ENCODE results near the gene EIF2AK2. TPM values are rescaled to one million over a fixed set of nuclear protein-coding genes. Genes with fewer than 3 reads are reported as not detected.

EIF2AK2 gene
- total RNA-seq, 2 donors from 2014 or later, result 30.1 to 42.9 TPM

DNA sequence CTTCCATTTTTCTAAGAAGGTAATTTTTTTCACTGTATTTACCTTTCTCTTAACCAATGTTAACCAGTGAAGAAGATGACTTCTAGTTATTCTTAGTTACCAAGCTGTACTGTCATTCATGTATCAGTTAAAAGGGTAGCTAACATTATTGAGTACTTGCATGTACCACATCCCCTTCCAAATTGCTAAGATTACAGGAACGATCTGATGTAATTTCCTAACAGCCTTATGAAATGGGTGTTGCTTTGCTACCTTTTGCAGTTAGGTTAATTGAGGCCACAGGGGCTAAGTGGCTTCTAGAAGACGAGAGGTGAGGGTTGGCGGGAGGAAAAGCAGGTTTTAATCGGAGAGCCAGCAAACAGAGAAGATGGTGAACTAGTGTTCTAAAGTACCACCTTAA, 33.5 kb upstream of the EIF2AK2 start:
- Mint-ChIP-seq H3K4me1 (ENCODE audit: low read depth) (peaks cover 15% of the 10 kb centered on the region), H3K27ac (peak overlapping the region; percentile 85), H3K27me3 (ENCODE audit: low read depth) (peaks cover 14% of the 10 kb centered on the region), H3K9me3 (no peaks in the 10 kb centered on the region), H3K4me3 (peak overlapping the region in 1 of 2 donors; percentile 71), H3K36me3 (ENCODE audit: insufficient read depth in 2 of 2) (no peaks in the 10 kb centered on the region)
- DNase-seq (no peak), ATAC-seq (replicated peaks in 1 of 2) (peak; percentile 66 to 67)

DNA sequence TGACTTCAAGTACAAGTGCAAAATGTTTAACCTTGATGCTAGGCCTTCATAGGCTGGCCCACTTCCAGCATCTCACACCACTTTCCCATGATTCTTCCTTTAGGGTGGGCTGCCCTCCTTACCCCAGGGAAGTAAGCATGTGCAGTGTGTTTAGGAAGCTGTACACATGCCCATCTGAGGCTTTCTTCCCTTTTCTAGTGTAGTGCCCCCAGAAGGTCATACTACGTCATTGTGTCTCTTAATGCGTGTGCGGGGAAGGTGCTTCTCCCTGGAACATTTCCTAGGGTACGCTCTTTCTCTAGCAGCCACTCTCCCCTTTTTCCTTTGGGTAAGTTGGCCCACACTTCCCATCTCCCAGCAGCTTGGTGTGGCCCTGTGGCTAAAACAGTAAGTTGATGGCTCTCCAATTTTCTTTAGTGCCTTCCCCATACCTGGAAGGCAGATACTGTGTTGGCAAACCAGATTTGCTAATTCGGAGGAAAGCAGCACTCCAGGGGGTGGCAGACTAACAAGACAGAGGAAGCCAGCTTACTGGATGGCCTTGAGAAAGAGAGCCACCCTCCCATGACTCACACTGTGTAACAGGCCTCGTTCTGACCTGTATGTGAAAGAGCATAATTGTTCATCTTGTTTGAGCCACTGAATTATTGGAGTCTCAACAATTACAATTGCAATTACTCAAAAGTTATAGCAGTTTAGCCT, 32.8 kb upstream of the EIF2AK2 start:
- no peaks in the 10 kb centered on the region for H3K9me3 Mint-ChIP-seq
- H3K27me3 Mint-ChIP-seq (ENCODE audit: low read depth), result peaks cover 14% of the 10 kb centered on the region
- H3K4me3 Mint-ChIP-seq, result peak overlapping the region in 1 of 2 donors; percentile 71
- peak; percentile 16 to 36 for DNase-seq
- H3K27ac Mint-ChIP-seq, result peak overlapping the region; percentile 85
- peak; percentile 79 to 93 for ATAC-seq (replicated peaks in 1 of 2)
- H3K36me3 Mint-ChIP-seq (ENCODE audit: insufficient read depth in 2 of 2), result no peaks in the 10 kb centered on the region
- H3K4me1 Mint-ChIP-seq (ENCODE audit: low read depth), result peaks cover 15% of the 10 kb centered on the region

DNA sequence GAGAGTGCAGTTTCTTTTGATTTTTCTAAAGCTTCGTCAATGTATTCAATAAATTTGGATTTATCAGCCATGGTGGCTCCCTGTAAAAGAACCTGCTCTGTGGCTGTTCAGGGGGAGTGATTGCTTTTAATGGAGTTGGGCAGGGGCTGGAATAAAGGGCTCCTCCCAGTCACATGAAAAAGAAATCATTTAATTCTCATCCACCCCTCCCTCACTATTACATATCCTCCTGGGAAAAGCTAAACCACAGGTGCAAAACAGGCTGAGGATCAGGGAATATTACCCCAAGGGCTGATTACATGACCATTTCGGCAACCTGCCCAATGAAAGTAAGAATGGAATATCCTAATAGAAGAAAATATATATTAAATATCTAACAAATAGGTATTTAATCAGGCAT, 31.8 kb upstream of the EIF2AK2 start, which contains the start of gene SULT6B1:
SULT6B1 (minus strand) TSS at position 101 of the 400 bp plus-strand sequence; CDS start at position 71, 30 bp downstream.
- no peak within 1 kb of the TSS for H3K27ac Mint-ChIP-seq
- H3K4me1 Mint-ChIP-seq (ENCODE audit: low read depth), result peaks cover 15% of the 10 kb centered on the region
- H3K4me3 Mint-ChIP-seq, result no peak within 1 kb of the TSS
- DNase-seq, result no peak
- no peaks in the 10 kb centered on the region for H3K9me3 Mint-ChIP-seq
- peaks cover 14% of the 10 kb centered on the region for H3K27me3 Mint-ChIP-seq (ENCODE audit: low read depth)
- ATAC-seq (replicated peaks in 1 of 2), result no peak
- H3K36me3 Mint-ChIP-seq (ENCODE audit: insufficient read depth in 2 of 2), result no peaks in the 10 kb centered on the region

DNA sequence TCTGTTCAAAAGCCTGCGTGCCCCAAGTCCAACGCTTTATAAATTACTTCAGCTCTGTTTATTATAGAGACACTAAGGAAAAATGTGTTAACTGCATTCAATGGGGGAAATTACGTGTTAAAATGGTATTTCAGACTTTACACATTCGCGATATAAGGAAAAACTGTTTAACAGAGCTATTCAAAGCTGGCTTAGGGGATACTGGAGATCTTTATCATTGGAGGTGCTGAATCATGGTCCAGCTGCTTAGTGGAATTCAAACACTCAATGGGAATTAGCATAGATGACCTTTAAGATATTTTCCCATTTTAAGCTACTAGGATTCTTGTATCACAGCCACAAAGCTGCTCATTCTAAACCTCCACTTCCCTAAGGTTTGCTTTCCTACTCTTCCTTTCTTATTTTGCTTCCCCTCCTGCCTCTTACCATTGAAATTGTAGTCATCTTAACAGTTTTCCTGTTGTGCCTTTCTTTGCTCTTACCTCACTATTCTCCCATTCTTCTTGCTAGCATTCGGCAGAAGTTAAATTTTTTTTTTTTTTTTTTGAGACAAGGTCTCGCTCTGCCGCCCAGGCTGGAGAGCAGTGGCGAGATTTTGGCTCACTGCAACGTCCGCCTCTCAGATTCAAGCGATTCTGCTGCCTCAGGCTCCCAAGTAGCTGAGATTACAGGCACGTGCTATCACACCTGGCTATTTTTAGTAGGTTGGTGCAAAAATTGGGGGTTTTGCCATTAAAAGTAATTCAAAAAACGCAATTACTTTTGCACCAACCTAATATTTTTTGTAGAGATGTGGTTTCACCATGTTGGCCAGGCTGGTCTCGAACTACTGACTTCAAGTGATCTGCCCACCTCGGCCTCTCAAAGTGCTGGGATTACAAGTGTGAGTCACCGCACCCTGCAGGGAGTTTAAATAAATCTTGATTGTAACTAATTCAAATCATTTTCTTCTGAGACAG, 25.2 kb upstream of the EIF2AK2 start:
- no peaks in the 10 kb centered on the region for H3K9me3 Mint-ChIP-seq
- no peak overlapping the region for H3K27ac Mint-ChIP-seq
- H3K4me1 Mint-ChIP-seq (ENCODE audit: low read depth), result peaks cover 4% of the 10 kb centered on the region
- no peak for DNase-seq
- no peak overlapping the region for H3K4me3 Mint-ChIP-seq
- H3K36me3 Mint-ChIP-seq (ENCODE audit: insufficient read depth in 2 of 2), result no peaks in the 10 kb centered on the region
- H3K27me3 Mint-ChIP-seq (ENCODE audit: low read depth), result peaks cover 32% of the 10 kb centered on the region
- no peak for ATAC-seq (replicated peaks in 1 of 2)

DNA sequence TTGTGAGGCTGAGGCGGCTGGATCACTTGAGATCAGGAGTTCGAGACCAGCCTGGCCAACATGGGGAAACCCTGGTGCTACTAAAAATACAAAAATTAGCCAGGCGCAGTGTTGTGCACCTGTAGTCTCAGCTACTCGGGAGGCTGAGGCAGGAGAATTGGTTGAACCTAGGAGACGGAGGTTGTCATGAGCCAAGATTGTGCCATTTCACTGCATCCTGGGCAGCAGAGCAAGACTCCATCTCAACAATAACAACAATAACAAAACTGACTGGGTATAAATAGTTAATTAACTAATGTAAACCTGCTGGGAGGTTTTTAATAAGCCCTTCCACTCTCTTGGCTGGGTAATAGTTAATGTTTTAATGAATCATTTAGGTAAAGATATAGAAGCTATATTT, 23.9 kb upstream of the EIF2AK2 start:
- H3K4me1 Mint-ChIP-seq (ENCODE audit: low read depth), result peaks cover 4% of the 10 kb centered on the region
- no peak overlapping the region for H3K27ac Mint-ChIP-seq
- no peaks in the 10 kb centered on the region for H3K9me3 Mint-ChIP-seq
- no peak overlapping the region for H3K4me3 Mint-ChIP-seq
- DNase-seq, result no peak
- ATAC-seq (replicated peaks in 1 of 2), result no peak
- H3K36me3 Mint-ChIP-seq (ENCODE audit: insufficient read depth in 2 of 2), result no peaks in the 10 kb centered on the region
- H3K27me3 Mint-ChIP-seq (ENCODE audit: low read depth), result peaks cover 20% of the 10 kb centered on the region

DNA sequence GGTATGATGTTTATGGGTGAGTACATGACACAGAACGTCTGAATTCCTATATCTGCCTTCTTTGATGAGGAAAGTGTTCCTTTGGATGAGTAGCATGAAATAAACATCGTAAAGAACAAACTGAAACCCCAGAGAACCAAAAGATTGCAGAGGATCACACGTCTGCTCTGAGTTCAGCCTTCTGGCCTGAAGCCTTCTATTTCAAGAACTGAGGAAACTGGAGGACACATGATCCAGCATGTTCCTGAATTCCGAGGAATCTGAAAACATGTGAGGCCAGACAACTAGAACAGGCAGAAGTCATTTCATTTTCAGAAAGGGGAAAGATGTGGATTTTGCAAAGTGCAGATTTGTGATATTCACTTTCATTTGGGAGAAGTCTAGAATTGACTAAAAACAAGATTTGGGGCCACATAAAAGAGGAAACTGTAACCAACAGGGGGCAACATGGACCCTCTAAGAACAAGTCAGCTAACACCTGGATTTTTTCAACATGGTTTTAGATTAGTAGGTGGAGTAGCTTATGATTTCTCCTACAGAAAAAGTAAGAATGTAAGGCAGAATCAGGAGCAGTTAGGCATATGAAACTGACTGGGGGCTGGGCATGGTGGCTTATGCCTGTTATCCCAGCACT, 23.3 kb upstream of the EIF2AK2 start:
- Mint-ChIP-seq H3K36me3 (ENCODE audit: insufficient read depth in 2 of 2) (no peaks in the 10 kb centered on the region), H3K4me1 (ENCODE audit: low read depth) (peaks cover 4% of the 10 kb centered on the region), H3K27me3 (ENCODE audit: low read depth) (peaks cover 20% of the 10 kb centered on the region), H3K4me3 (no peak overlapping the region), H3K27ac (no peak overlapping the region), H3K9me3 (no peaks in the 10 kb centered on the region)
- ATAC-seq (replicated peaks in 1 of 2) (no peak), DNase-seq (no peak)

DNA sequence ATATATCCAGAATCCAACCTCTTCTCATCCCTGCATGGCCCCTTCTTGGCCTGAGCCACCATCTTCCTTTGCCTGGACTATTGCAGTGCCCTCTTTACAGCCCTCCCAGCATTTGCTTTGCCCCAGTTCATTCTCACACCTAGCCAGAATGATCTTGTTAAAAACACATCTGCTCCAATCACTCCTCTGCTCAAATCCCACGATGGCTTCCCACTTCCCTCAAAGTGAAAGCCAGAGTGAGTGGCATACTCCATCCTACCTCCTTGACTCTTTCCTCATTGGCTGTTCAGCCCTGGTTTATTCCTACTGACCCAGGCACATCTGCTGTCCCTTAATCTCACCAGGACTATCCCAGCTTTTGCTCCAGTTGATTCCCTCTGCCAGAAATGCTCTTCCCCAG, 17.0 kb upstream of the EIF2AK2 start:
- Mint-ChIP-seq H3K4me3 (no peak overlapping the region), H3K4me1 (ENCODE audit: low read depth) (no peaks in the 10 kb centered on the region), H3K27ac (no peak overlapping the region), H3K36me3 (ENCODE audit: insufficient read depth in 2 of 2) (no peaks in the 10 kb centered on the region), H3K9me3 (no peaks in the 10 kb centered on the region), H3K27me3 (ENCODE audit: low read depth) (no peaks in the 10 kb centered on the region)
- DNase-seq, result no peak
- no peak for ATAC-seq (replicated peaks in 1 of 2)

DNA sequence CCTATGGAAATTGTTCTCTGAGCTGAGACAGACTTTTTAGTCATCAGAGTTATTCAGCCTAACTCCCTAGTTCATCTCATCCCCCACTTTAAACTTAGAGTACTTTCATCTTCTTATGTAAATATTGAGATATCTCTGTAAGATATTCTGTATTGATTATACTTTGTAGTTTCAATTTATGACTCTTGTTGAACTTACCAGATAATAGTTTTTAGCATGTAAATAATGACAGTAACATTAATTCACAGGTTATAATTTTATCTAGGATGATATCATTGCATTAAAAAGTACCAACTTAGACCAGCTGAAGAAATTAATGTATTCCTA, 14.8 kb upstream of the EIF2AK2 start:
- Mint-ChIP-seq H3K4me3 (no peak overlapping the region), H3K4me1 (ENCODE audit: low read depth) (no peaks in the 10 kb centered on the region), H3K27ac (no peak overlapping the region), H3K27me3 (ENCODE audit: low read depth) (no peaks in the 10 kb centered on the region), H3K9me3 (no peaks in the 10 kb centered on the region), H3K36me3 (ENCODE audit: insufficient read depth in 2 of 2) (peaks cover 0 to under 1% of the 10 kb centered on the region in 2 donors)
- no peak for ATAC-seq (replicated peaks in 1 of 2)
- DNase-seq, result no peak

DNA sequence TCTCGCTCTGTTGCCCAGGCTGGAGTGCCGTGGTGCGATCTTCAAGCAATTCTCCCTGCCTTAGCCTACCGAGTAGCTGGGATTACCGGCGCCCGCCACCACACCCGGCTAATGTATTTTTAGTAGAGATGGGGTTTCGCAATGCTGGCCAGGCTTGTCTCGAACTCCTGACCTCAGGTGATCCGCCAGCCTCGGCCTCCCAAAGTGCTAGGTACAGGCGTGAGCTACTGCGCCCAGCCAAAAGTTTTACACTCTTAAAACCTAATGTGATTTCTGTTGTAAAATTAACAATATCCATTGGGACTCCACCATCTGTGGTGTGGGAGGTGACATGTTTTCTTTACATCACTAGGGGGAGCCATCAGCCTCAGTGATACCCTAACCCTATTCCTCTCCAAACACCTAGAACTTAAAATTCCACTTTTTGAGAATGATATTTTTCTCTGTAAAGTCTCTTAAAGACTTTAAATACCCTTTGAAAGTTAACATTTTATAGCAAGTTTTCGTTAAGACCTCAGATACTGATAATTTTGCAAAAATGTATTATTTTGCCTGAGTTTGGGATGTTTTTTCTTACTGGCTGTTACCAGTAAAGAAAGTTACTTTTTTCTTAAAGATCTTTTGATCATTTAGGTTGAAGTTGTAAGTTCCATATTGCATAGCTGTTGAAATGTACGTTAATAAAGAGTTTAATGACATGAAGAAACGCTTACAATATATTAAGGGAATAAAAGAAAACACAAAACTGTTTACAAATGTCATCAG, 11.6 kb upstream of the EIF2AK2 start:
- peaks cover 13 to 19% of the 10 kb centered on the region in 2 donors for H3K36me3 Mint-ChIP-seq (ENCODE audit: insufficient read depth in 2 of 2)
- no peaks in the 10 kb centered on the region for H3K27me3 Mint-ChIP-seq (ENCODE audit: low read depth)
- ATAC-seq (replicated peaks in 1 of 2) (peak; percentile 69 to 73), DNase-seq (peak; percentile 18 to 37)
- H3K4me1 Mint-ChIP-seq (ENCODE audit: low read depth), result no peaks in the 10 kb centered on the region
- H3K27ac Mint-ChIP-seq, result no peak overlapping the region
- no peak overlapping the region for H3K4me3 Mint-ChIP-seq
- peaks cover 10% of the 10 kb centered on the region in 2 donors for H3K9me3 Mint-ChIP-seq

DNA sequence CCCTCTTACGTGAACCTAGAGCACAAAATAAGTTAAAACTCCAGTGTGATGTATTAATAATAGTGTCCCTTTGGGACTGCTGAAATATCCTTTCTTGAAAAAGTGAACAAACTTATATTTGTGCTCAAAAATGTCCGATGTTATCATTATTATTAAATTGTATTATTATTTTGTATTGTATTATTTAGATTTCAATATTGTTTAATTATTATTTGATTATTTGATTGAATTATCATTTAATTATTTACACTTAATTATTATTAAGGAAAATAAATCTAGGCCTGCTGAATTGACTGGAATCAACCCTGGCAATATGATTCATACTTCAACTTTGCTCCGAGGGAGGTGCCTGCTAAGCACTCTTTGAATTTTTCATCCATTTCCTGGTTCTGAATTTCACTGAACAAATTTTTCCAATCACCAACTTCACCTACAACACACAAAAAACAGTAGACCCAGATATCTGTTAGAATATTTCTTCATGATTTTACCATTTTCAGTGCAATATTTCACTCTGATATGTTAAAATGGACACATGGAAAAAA, 10.9 kb upstream of the EIF2AK2 start:
- ATAC-seq (replicated peaks in 1 of 2) (no peak), DNase-seq (no peak)
- peaks cover 13 to 19% of the 10 kb centered on the region in 2 donors for H3K36me3 Mint-ChIP-seq (ENCODE audit: insufficient read depth in 2 of 2)
- H3K27me3 Mint-ChIP-seq (ENCODE audit: low read depth), result no peaks in the 10 kb centered on the region
- H3K9me3 Mint-ChIP-seq, result peaks cover 10% of the 10 kb centered on the region in 2 donors
- H3K4me1 Mint-ChIP-seq (ENCODE audit: low read depth), result no peaks in the 10 kb centered on the region
- H3K27ac Mint-ChIP-seq, result no peak overlapping the region
- H3K4me3 Mint-ChIP-seq, result no peak overlapping the region

DNA sequence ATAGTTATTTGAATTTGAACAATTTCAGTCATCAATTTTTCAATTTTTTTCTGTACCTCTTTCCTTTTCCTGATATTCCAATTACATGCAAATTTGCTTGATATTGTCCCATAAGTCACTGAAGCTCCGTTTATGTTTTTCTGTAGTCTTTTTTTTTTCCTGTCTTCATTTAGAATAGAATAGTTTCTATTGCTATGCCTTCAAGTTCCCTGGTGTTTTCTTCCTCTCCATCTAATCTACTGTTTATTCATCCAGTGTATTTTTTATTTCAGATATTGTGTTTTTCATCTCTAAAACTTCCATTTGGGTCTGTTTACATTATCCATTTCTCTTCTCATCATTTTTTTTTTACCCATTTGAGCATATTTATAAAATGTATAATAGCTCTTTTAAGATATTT, 8.0 kb upstream of the EIF2AK2 start:
- Mint-ChIP-seq H3K27me3 (ENCODE audit: low read depth) (no peaks in the 10 kb centered on the region), H3K4me1 (ENCODE audit: low read depth) (peaks cover 5% of the 10 kb centered on the region), H3K27ac (no peak overlapping the region), H3K4me3 (no peak overlapping the region), H3K36me3 (ENCODE audit: insufficient read depth in 2 of 2) (peaks cover 13 to 19% of the 10 kb centered on the region in 2 donors), H3K9me3 (peaks cover 10% of the 10 kb centered on the region in 2 donors)
- DNase-seq (no peak), ATAC-seq (replicated peaks in 1 of 2) (no peak)

DNA sequence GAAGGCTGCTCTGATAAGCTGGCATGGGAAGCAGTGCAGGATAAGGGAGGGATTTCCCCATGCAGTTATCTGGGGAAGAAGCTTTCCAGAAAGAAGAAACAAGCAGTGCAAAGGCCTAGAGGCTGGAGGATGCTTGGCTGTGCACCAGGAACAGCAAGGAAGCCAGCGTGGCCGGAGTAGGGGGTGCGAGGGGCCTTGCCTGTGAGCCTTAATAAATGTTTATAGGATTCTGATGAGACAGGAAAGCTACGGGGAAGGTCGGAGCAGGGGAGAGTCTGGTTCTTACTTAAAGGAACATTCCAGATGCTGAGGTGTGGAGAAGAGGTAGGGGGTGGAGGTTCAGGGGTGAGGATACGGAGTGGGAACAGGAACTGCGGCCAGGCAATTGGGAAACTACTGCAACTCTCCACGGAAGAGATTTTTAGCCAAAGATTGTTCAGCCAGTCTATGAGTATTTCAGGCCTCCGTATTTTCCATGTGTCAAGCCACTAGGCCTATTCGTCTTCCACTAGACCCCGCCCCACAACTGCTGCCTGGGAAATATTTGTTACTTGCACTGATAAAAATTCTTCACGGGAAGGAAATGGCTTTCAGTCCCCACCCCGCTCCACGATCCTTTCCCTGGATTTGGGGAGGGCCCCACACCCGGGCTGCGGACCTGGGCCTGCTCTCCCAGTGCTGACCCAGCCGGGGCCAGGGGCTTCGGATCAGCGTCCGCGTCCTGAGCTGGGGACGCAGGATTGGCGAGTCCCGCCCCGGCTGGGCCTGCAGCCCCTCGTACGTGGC, 516 bp downstream of the EIF2AK2 start:
- peaks cover 32% of the 10 kb centered on the region for H3K4me1 Mint-ChIP-seq (ENCODE audit: low read depth)
- peaks cover 0 to 2% of the 10 kb centered on the region in 2 donors for H3K9me3 Mint-ChIP-seq
- peak overlapping the region; percentile 96 to 97 for H3K4me3 Mint-ChIP-seq

More for the DNA sequence above, 516 bp downstream of the EIF2AK2 start:
- Mint-ChIP-seq H3K36me3 (ENCODE audit: insufficient read depth in 2 of 2) (peaks cover 14 to 19% of the 10 kb centered on the region in 2 donors), H3K27ac (peak overlapping the region; percentile 96), H3K27me3 (ENCODE audit: low read depth) (no peaks in the 10 kb centered on the region)
- ATAC-seq (replicated peaks in 1 of 2), result peak; percentile 22 to 31
- DNase-seq, result peak in 1 of 2 donors; percentile 14

Data from activated T-cell treated with anti-CD3 and anti-CD28 coated beads, Interleukin-2, amount 50 U/mL, for 72 hours (primary cell).